SK-N-MC (cell line): ENCODE data around the gene PLAU.
"Not testable (repeated sequence)": the region's sequence is repeated elsewhere in the genome, so short reads cannot be mapped to it uniquely, and the experiment has no call there.

ENCODE experiments used
- DNase-seq: peaks from one replicate; pipeline ENCODE4 v3.0.0-alpha.2; 2011; ENCODE audit warnings: low read depth, low spot score
- H3K27ac ChIP-seq: fragments of 200-600 bp; sonication (generic); 2 replicates; pipeline ENCODE4 v1.5.1; 2016; ENCODE audit warnings: mixed run types
- H3K36me3 ChIP-seq: fragments of 200-600 bp; sonication (generic); 2 replicates; pipeline ENCODE4 v1.6.1; 2017; ENCODE audit warnings: antibody characterized with exemption, low read length, mixed read lengths; ENCODE audit not compliant: insufficient read depth
- H3K4me3 ChIP-seq: fragments of 200-600 bp; sonication (generic); 2 replicates; pipeline ENCODE4 v1.5.1; 2016
- H3K9ac ChIP-seq: fragments of 200-600 bp; sonication (generic); 2 replicates; pipeline ENCODE4 v1.8.0; 2017; ENCODE audit warnings: mixed run types, mixed read lengths; ENCODE audit not compliant: insufficient read length
- H3K9me3 ChIP-seq: fragments of 200-600 bp; sonication (generic); 2 replicates; pipeline ENCODE4 v1.6.1; 2017; ENCODE audit warnings: low read depth, mild to moderate bottlenecking, antibody characterized with exemption, low read length, moderate library complexity, mixed read lengths
- EZH2 ChIP-seq: fragments of 200-600 bp; sonication (generic); IDR thresholded peaks from one replicate; pipeline ENCODE4 v1.6.1; 2017; ENCODE audit warnings: antibody characterized with exemption
- FOXP2 ChIP-seq: optimal IDR thresholded peaks from 2 replicates; pipeline ENCODE3; 2011; ENCODE audit warnings: mild to moderate bottlenecking, moderate library complexity; ENCODE audit not compliant: insufficient read depth; ENCODE audit errors: extremely low read length, control extremely low read depth
- POLR2AphosphoS5 ChIP-seq: IDR thresholded peaks from 2 replicates; pipeline ENCODE4 v1.6.1; 2012; ENCODE audit warnings: mild to moderate bottlenecking, low read depth, low read length, borderline replicate concordance

PLAU gene

DNA sequence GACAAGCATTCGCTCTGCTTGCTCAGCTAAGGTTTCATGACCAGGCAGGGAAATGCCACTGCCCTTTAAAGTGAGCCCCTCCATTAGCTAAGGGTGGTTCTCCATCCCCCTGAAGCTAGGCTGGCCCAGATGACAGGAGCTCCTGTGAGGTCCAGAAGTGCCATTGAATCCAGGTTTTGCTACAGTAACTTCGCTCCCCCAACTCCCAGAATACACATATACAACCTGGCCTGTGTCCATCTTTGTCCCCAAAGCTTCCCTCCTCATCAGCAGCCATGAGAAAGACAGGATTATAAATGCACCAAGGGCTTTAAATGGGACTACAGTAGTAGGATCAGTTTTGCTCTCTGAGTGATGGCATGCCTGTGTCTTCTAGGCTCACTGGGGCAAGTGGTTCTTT lies 51.5 kb downstream of the PLAU start:
- no peaks in the 10 kb centered on the region for H3K36me3 ChIP-seq
- no peaks in the 10 kb centered on the region for H3K9me3 ChIP-seq
- no peak overlapping the region for H3K9ac ChIP-seq
- DNase-seq, result no peak
- no peak overlapping the region for H3K4me3 ChIP-seq
- TF ChIP-seq EZH2 (no peak), FOXP2 (no peak), POLR2AphosphoS5 (no peak)
- no peak overlapping the region for H3K27ac ChIP-seq

DNA sequence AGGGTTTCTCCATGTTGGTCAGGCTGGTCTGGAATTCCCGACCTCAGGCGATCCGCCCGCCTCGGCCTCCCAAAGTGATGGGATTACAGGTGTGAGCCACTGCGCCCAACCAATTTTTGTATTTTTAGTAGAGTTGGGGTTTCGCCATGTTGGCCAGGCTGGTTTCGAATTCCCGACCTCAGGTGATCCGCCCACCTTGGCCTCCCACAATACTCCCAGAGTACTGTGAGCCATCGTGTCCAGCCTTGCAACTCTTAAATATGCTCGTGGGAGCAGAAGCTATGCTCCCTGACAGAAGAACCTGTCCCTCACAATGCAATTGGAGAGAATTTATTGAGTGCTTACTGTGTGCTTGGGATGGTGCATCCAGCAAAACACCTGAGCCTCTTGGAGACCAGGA lies 52.6 kb downstream of the PLAU start:
- not testable (repeated sequence) for H3K4me3 ChIP-seq, H3K27ac ChIP-seq, H3K9ac ChIP-seq, DNase-seq, H3K36me3 ChIP-seq, H3K9me3 ChIP-seq

DNA sequence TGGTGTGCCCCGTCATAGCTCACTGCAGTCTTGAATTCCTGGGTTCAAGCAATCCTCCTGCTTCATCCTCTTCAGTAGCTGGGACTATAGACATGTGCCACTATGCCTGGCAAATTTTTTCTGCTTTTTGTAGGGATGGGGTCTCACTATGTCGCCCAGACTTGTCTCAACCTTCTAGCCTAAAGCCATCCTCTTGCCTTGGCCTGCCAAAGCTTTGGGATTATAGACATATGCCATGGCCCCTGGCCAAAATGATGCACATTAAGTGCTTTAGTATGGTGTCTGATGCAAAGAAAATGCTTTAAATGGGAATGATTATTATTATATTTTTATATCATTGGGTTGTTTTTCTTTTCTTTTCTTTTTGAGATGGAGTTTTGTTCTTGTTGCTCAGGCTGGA lies 53.8 kb downstream of the PLAU start:
- Histone ChIP-seq H3K9ac (no peak overlapping the region), H3K36me3 (no peaks in the 10 kb centered on the region), H3K4me3 (no peak overlapping the region), H3K9me3 (no peaks in the 10 kb centered on the region), H3K27ac (no peak overlapping the region)
- TF ChIP-seq FOXP2, result no peak
- TF ChIP-seq POLR2AphosphoS5, result no peak
- TF ChIP-seq EZH2, result no peak
- DNase-seq, result no peak

DNA sequence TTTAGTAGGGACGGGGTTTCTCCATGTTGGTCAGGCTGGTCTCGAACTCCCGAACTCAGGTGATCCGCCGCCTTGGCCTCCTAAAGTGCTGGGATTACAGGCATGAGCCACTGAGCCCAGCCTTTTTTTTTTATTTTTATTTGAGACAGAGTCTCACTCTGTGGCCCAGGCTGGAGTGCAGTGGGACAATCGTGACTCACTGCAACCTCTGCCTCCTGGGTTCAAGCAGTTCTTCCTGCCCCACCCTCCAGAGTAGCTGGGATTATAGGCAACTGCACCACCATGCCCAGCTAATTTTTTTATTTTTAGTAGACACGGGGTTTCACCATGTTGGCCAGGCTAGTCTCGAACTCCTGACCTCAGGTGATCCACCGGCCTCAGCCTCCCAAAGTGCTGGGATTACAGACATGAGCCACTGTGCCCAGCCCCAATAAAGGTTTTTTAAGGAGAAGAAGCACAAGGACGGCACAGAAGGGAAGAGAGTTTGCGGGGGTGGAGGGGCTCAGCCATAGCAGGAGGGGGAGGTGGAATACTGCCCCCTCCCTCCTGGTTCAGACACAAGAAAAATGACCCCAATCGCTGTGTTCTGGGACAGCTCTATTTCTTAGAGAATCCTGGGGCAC lies 54.4 kb downstream of the PLAU start:
- H3K9ac ChIP-seq, result peak overlapping the region; percentile 69
- H3K36me3 ChIP-seq, H3K9me3 ChIP-seq, DNase-seq: not testable (repeated sequence)
- peak overlapping the region; percentile 91 for H3K27ac ChIP-seq
- H3K4me3 ChIP-seq, result peak overlapping the region; percentile 39; the same call in 1 of the 2 replicates

DNA sequence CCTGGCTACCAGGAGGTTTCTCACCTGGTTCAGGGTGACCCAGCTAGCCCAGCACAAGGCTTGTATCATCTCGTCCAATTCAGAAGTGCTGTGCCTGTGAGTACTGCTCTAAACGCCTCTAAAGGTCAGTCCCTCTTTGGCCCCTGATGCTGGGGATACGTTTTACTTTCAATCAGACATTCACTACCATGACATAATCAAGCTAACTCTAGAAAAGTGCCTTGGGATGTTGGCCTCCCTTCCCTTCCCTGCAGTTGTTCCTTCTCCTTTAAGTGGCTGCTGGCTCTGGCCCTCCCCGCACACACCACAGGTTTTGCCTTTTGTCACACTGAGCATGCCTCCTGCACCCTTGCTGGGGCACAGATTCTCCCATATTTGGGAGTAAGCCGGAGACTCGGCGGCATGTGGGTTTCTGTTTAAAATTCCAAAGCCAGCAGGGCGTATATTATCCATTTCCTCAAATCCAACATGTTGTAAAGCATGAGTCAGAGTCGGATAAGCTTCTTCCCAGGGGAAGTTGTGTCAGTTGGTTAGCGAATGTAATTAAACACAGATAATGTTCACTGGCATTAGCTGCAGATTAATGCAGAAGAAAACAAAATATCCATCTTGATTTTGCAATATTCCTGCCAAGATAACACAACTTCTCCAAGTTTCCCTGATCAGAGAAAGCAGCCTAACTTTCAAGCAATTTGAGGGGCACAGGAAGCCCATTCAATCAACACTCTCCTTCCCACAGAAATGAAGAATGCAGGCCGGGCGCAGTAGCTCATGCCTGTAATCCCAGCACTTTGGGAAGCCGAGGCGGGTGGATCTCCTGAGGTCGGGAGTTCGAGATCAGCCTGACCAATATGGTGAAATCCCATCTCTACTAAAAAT lies 55.2 kb downstream of the PLAU start:
- H3K9ac ChIP-seq, result peak overlapping the region; percentile 69
- peak overlapping the region; percentile 39 for H3K4me3 ChIP-seq
- H3K27ac ChIP-seq, result peak overlapping the region; percentile 91

DNA sequence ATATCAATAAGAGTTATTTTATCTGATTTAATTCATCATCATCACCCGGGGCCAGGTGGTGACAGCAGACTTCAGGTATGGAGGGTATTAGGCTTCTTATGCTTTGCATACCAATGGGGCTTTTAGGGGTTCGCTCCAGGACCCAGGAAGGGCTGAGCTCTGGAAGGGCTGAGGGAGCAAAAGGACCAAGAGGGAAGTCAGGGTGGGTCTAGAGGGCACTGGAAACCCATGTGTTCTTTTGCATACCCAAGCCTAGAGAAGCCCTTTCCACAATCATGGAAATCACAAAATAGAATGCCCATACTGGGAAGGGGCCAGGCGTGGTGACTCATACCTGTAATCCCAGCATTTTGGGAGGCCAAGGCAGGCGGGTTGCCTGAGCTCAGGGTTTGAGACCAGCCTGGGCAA lies 56.1 kb downstream of the PLAU start:
- Histone ChIP-seq H3K36me3 (no peaks in the 10 kb centered on the region), H3K9ac (no peak overlapping the region), H3K27ac (no peak overlapping the region; the same call in 1 of the 2 replicates), H3K9me3 (no peaks in the 10 kb centered on the region), H3K4me3 (no peak overlapping the region)
- no peak for TF ChIP-seq EZH2
- no peak for TF ChIP-seq FOXP2
- TF ChIP-seq POLR2AphosphoS5, result no peak
- DNase-seq, result no peak

More for the DNA sequence above, 55.2 kb downstream of the PLAU start:
- no peak for TF ChIP-seq EZH2
- TF ChIP-seq POLR2AphosphoS5, result peak; percentile 25; the same call in 1 of the 2 replicates
- TF ChIP-seq FOXP2, result peak; percentile 75
- DNase-seq, result peak; percentile 94
- no peaks in the 10 kb centered on the region for H3K9me3 ChIP-seq
- H3K36me3 ChIP-seq, result no peaks in the 10 kb centered on the region
